Adrenal gland (tissue), 5 donors: ENCODE results near the gene OSBPL10.

Source experiments
- CTCF ChIP-seq, 6 experiments: fragments of 450-650 bp in 4 of 6; fragments of 200-600 bp in 2 of 6; sonication (generic) in 1 of 6; IDR thresholded peaks; 1 replicate in 5 of 6; 2 replicates in 1 of 6; pipeline versions ENCODE4 v1.5.1 to v1.8.0; 2016 to 2021; ENCODE audit warnings: antibody characterized with exemption in 6 of 6, mild to moderate bottlenecking in 2 of 6, moderate library complexity in 1 of 6
- POLR2A ChIP-seq, 2 donors: fragments of 450-650 bp; IDR thresholded peaks; one replicate each; pipeline ENCODE4 v1.6.1; 2017; ENCODE audit warnings: antibody characterized with exemption in 2 of 2, mild to moderate bottlenecking in 2 of 2, moderate library complexity in 1 of 2
- donor health status: DM: no; HTN: no; CAD: no.

- no peak for TF ChIP-seq CTCF (IDR thresholded peaks at IDR 0.05)
- TF ChIP-seq POLR2A (IDR thresholded peaks at IDR 0.05), result no peak
Observed at GRCh38 chr3:31770822-31771326, 210.2 kb downstream of the OSBPL10 start.
